GM23338 (cell line): ENCODE results near the gene C16orf86. TPM values are rescaled to one million over a fixed set of nuclear protein-coding genes. Genes with fewer than 3 reads are reported as not detected.

Experiments
- ATAC-seq: fragments of 200-7000 bp; cut with Tn5 transposase; 3 replicates; pipeline ENCODE4 v1.9.1; 2020
- DNase-seq: peaks from one replicate; pipeline ENCODE4 v3.0.0-alpha.2; 2015; ENCODE audit warnings: low spot score
- H2AFZ ChIP-seq: fragments of 200-600 bp; sonication (generic); 2 replicates; pipeline ENCODE4 v1.8.0; 2016; ENCODE audit warnings: antibody characterized with exemption, mild to moderate bottlenecking, moderate library complexity
- H3F3A ChIP-seq: fragments of 200-600 bp; sonication (generic); replicated peaks from 2 replicates; pipeline ENCODE4 v1.8.0; 2017; ENCODE audit warnings: antibody characterized with exemption, mixed run types, low read depth
- H3K27ac ChIP-seq: fragments of 200-600 bp; sonication (generic); 2 replicates; pipeline ENCODE4 v1.6.1; 2016; ENCODE audit warnings: low read depth
- H3K27me3 ChIP-seq: fragments of 200-600 bp; sonication (generic); 2 replicates; pipeline ENCODE4 v1.8.0; 2016; ENCODE audit warnings: mild to moderate bottlenecking, mixed run types, moderate library complexity; ENCODE audit not compliant: insufficient read depth
- H3K36me3 ChIP-seq: fragments of 200-600 bp; sonication (generic); 2 replicates; pipeline ENCODE4 v1.8.0; 2016; ENCODE audit warnings: mild to moderate bottlenecking; ENCODE audit not compliant: insufficient read depth
- H3K4me1 ChIP-seq: fragments of 200-600 bp; sonication (generic); 2 replicates; pipeline ENCODE4 v1.8.0; 2016; ENCODE audit warnings: mild to moderate bottlenecking, moderate library complexity; ENCODE audit not compliant: insufficient read depth
- H3K4me2 ChIP-seq: fragments of 200-600 bp; sonication (generic); 2 replicates; pipeline ENCODE4 v1.7.1; 2017; ENCODE audit warnings: mixed run types
- H3K4me3 ChIP-seq: fragments of 200-600 bp; sonication (generic); 2 replicates; pipeline ENCODE4 v1.6.1; 2016; ENCODE audit warnings: mixed run types
- H3K79me2 ChIP-seq: fragments of 200-600 bp; sonication (generic); replicated peaks from 2 replicates; pipeline ENCODE4 v1.8.0; 2017; ENCODE audit warnings: mild to moderate bottlenecking; ENCODE audit not compliant: insufficient read depth
- H3K9me2 ChIP-seq: fragments of 200-600 bp; sonication (generic); 2 replicates; pipeline ENCODE4 v1.8.0; 2017; ENCODE audit not compliant: insufficient read depth
- H4K20me1 ChIP-seq: fragments of 200-600 bp; sonication (generic); replicated peaks from 2 replicates; pipeline ENCODE4 v1.8.0; 2017; ENCODE audit warnings: mild to moderate bottlenecking; ENCODE audit not compliant: insufficient read depth
- H3K27ac Mint-ChIP-seq: 2 replicates; pipeline ENCODE4 v1.8.0; 2020; ENCODE audit warnings: inconsistent platforms, mild to moderate bottlenecking, moderate library complexity, mixed read lengths
- H3K27me3 Mint-ChIP-seq: 3 replicates; pipeline ENCODE4 v1.8.0; 2022; ENCODE audit warnings: low read depth, mild to moderate bottlenecking, moderate library complexity, mixed read lengths, inconsistent platforms; ENCODE audit not compliant: insufficient read depth, poor library complexity
- H3K36me3 Mint-ChIP-seq: 3 replicates; pipeline ENCODE4 v1.8.0; 2021; ENCODE audit warnings: low read depth, mild to moderate bottlenecking, inconsistent platforms, moderate library complexity, mixed read lengths
- H3K4me1 Mint-ChIP-seq: 3 replicates; pipeline ENCODE4 v1.8.0; 2020; ENCODE audit warnings: mild to moderate bottlenecking, inconsistent platforms, mixed read lengths
- H3K4me3 Mint-ChIP-seq: 3 replicates; pipeline ENCODE4 v1.8.0; 2021; ENCODE audit warnings: moderate library complexity, mild to moderate bottlenecking, inconsistent platforms, mixed read lengths
- H3K9me3 Mint-ChIP-seq: 3 replicates; pipeline ENCODE4 v1.8.0; 2020; ENCODE audit warnings: moderate library complexity, mild to moderate bottlenecking, inconsistent platforms, mixed read lengths
- ETS1 ChIP-seq: IDR thresholded peaks from 2 replicates; pipeline ENCODE4 v1.6.1; 2016; ENCODE audit warnings: antibody characterized with exemption
- EZH2 ChIP-seq: fragments of 200-600 bp; sonication (generic); IDR thresholded peaks from one replicate; pipeline ENCODE4 v1.8.0; 2017; ENCODE audit warnings: antibody characterized with exemption, mild to moderate bottlenecking, low read depth; ENCODE audit not compliant: unreplicated experiment
- JUNB ChIP-seq: IDR thresholded peaks from one replicate; pipeline ENCODE4 v1.6.1; 2016; ENCODE audit warnings: antibody characterized with exemption; ENCODE audit not compliant: unreplicated experiment
- NANOG ChIP-seq: IDR thresholded peaks from 2 replicates; pipeline ENCODE4 v1.6.1; 2016; ENCODE audit warnings: antibody characterized with exemption, borderline replicate concordance
- REST ChIP-seq: IDR thresholded peaks from one replicate; pipeline ENCODE4 v1.6.1; 2018; ENCODE audit warnings: antibody characterized with exemption; ENCODE audit not compliant: unreplicated experiment
- ZNF114 ChIP-seq: fragments of 250-450 bp; sonication (Bioruptor Pico); IDR thresholded peaks from 2 replicates; pipeline ENCODE4 v1.5.0; 2020; ENCODE audit warnings: mild to moderate bottlenecking, moderate library complexity
- ZNF331 ChIP-seq: fragments of 250-450 bp; sonication (Bioruptor Pico); IDR thresholded peaks from 2 replicates; pipeline ENCODE4 v1.5.0; 2020; ENCODE audit warnings: low read depth, mild to moderate bottlenecking, moderate library complexity
- ZNF462 ChIP-seq: fragments of 250-450 bp; sonication (Bioruptor Pico); IDR thresholded peaks from 2 replicates; pipeline ENCODE4 v1.5.0; 2020; ENCODE audit warnings: mild to moderate bottlenecking, moderate library complexity
- polyA plus RNA-seq: library from polyadenylated mRNA; unstranded; fragments of >200 nt; fragmentation: Nextera tagmentation; extraction: Ambion mirVana; gene quantifications from 2 replicates; pipeline ENCODE4 v1.2.1, GENCODE V29; 2016
- total RNA-seq: library from RNA; depleted of rRNA; stranded (reverse); fragments of >200 nt; shearing (Covaris generic); gene quantifications from 2 replicates; pipeline ENCODE4 v1.2.3, GENCODE V29; 2014

The C16orf86 gene
- total and polyA plus RNA-seq, 2 experiments from 2014 or later: 0.87 to 1.1 TPM

GRCh38 chr16:67699265-67699664, 32.7 kb downstream of the C16orf86 start:
- Histone ChIP-seq H4K20me1 (peaks cover 10% of the 10 kb centered on the region), H3K79me2 (peaks cover 54% of the 10 kb centered on the region), H3F3A (no peaks in the 10 kb centered on the region), H3K27ac (no peak overlapping the region), H2AFZ (no peak overlapping the region), H3K27me3 (no peaks in the 10 kb centered on the region), H3K36me3 (no peaks in the 10 kb centered on the region), H3K9me2 (no peaks in the 10 kb centered on the region), H3K4me1 (no peaks in the 10 kb centered on the region), H3K4me2 (no peak overlapping the region), H3K4me3 (no peak overlapping the region)
- Mint-ChIP-seq H3K27ac (no peak overlapping the region), H3K36me3 (peaks cover 6% of the 10 kb centered on the region; the same call in 2 of the 3 replicates), H3K4me1 (0 out of 3 replicates have a peak, but pooled peaks cover 2% of the 10 kb centered on the region), H3K27me3 (no peaks in the 10 kb centered on the region), H3K9me3 (no peaks in the 10 kb centered on the region), H3K4me3 (no peak overlapping the region)
- no peak for ATAC-seq
- TF ChIP-seq ZNF114 (CRISPR knock-in tag) (no peak), REST (no peak), JUNB (no peak), NANOG (no peak), ZNF331 (CRISPR knock-in tag) (no peak), ETS1 (no peak), ZNF462 (no peak), EZH2 (no peak)
- DNase-seq: no peak
